GM21786 (cell line): Measurements from ENCODE around the gene TBCA.

Experiments
- ATAC-seq: cut with Tn5 transposase; IDR thresholded peaks from one replicate; pipeline ENCODE4 v1.9.1; 2021; ENCODE audit not compliant: unreplicated experiment

TBCA gene

DNA sequence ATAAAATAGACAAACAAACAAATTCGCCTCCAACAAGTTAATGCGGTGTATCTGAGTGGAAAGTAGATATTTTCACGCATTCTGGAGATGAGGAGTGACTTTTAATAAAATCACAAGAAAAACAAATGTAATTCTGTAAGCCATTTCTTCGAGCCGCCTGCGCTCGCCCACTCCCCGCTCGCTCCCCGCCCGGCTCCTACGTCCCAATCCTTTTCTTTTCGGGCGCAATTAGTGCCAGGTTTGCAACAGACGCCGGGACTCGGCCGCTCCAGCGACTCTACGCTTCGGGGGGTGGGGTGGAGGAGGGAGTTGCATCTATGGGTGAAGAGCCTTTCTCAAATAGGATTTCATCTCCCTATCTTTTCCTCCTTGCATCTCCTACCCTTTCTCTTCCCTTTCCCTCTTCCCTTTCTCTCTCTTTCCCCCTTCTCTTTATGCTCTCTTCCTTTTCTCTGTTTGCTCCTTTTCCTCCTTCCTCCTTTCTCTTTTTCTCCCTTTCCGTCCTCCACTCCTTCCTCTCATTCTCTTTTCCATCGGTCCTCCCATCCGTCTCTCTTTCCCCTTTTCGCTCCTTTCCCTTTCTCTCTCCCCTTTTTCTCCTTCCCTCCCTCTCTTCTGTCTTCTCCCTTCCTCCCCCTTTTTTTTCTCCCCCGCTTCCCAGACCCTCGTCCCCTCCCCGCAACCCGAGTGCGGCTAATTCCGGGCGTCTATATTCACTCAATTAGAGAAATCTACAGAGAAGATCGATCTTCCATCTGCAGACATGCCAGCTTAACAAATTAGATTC, 131.6 kb downstream of the TBCA start:
- ATAC-seq: no peak

DNA sequence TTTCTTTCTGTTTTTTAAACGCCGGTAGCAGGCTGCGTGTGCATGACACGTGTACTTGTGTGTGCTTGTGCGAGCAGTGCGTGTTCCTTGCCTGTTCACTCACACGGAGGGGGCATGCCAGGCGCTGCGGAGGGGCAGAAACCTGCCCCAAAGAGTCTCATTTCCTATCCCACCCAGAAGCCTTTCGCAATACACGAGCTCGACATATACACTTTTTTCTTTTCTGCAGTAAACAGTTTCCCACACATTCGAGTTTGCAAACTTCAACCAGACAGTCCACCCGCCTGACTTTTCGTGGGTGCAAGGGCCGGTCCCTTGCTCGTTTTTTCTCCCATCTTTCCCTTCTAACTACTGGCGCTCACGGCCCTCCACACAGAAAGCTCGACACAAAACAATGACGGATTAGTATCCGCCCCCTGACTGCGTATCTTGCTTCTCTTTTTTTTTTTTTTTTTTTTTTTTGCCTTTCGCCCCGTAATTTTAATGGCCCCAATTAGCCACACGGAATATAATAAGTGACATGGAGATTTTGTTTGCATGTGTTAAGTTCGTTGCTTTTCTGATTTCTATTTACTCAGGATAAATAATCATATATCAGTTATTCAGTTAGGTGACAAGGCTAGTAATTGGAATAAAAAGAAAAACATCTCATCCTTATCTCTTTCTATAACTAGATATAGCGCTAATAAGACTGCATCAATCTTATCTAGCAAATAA, 132.3 kb downstream of the TBCA start:
- no peak for ATAC-seq

DNA sequence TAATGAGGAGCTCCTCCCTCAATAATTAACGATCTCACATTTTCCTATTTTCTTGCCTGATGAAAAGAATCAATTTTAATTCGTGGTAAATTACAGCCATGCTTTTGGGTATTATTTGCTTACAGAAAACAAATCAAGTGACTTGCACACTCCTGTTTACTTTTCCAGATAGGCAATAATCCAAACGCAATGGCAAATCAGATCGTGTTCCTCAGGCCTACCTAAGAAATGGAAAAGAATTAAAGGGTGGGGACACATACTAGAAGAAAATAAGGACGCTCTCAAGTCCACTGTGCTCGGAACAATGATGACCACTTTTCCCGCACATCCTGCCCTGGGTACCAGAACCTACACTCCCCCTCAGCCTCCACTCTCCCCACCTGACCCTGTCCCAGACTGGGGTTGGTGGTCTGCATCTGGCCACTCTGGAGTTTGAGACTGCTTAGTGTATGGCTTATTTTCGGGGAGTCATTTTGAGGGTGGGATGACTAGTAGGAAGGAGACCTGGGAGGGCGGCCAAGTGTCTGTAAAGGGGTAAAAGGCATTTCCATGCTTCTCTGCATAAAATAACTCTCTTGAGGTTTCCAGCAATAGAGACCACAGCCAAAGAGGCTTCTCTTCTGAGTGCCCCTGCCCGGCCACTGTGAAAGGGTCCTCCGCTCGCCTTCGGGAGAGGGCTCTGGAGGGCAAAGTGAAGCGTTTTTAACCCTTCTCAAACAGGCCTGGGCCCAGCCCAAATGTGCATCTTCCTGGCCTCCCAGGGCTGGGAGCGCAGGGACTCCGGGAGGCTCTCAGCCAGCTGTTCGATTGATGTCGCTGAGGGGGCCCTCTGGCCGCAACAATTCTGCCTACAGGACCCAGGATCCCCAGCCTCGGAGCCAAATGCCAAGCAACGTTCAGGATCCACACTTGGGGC, 133.1 kb downstream of the TBCA start:
- no peak for ATAC-seq

DNA sequence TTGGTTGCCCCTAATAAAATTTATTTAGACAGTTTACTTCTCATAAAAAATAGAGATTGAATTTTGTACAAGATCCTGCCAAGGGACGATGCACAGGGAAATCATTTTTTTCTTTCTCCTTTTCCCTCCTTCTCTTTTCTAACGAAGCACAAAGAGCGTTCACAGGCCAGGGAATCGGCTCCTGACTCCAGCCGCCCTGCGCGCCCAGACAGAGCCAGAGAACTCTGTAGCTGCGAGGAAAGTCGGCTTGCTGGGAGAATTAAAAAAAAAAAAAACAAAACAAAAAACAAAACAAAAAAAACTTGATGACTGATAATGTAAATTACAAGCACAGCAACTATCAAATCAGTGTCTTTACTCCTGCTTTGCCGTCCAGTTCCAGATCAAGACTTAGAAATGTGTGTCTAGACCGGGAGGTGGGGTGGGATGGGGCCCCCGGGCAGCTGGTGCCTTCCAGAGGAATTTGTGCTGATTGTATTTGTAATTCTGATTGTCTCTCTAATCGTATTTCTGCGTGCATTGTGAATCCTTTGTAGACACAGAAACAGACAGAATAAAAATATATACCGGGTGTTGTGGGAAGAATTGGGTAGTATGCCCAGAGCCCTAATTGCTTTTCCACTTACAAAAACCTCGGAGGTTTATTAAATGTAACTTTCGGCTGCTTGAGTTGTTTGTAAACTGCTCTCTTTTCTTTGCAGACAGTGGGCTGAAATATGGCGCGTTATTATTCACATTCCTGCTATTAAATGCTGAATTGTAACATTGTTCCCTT, 134.0 kb downstream of the TBCA start:
- no peak for ATAC-seq

DNA sequence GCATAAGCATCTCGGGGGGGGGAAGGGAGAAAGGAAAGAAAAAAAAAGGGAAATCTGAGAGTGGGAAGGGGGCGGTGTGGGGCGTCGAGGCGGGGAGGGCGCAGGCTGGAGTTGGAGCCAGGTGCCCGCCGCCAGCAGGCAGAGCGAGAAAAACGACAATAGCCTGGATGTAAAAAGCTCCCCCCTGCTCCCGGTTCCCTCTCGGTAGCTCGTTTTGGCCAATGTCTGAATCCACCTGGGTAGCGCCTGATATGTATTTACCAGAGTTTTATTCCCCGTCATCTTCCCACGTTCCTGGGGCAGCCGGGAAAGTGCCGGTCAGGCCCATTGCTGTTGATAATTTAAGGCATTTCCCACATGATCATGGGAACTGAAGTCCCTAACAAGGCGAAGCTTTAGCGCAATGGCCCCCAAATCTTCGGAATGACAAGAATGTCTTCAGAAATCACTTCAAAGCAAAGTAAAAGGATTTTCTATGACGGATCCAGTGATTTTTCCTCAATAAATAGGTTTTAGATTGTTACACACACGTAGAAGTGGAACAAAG, 134.7 kb downstream of the TBCA start:
- no peak for ATAC-seq
